SK-N-SH (cell line): Measurements from ENCODE around the gene MAST4. TPM values are rescaled to one million over a fixed set of nuclear protein-coding genes. Genes with fewer than 3 reads are reported as not detected.

Source experiments
- CTCF ChIA-PET: fragments of 300-600, 350-600 bp; formaldehyde crosslinking; extraction: SDS; loops from one replicate; lab custom pipeline; 2021; lab: Yijun Ruan, JAX
- POLR2A ChIA-PET: fragments of 350-600 bp; sonication (Branson Sonifier 250); formaldehyde crosslinking; extraction: SDS; loops from one replicate; lab custom pipeline; 2020; ENCODE audit warnings: antibody characterized with exemption, inconsistent platforms; lab: Yijun Ruan, JAX
- DNase-seq: peaks from one replicate; pipeline ENCODE4 v3.0.0; 2012
- H2AFZ ChIP-seq: fragments of 200-600 bp; sonication (generic); 2 replicates; pipeline ENCODE4 v1.8.1; 2016; ENCODE audit warnings: antibody characterized with exemption, mild to moderate bottlenecking, low read depth
- H3F3A ChIP-seq: fragments of 200-600 bp; sonication (generic); replicated peaks from 2 replicates; pipeline ENCODE3; 2016; ENCODE audit warnings: antibody characterized with exemption, mild to moderate bottlenecking; ENCODE audit not compliant: insufficient read depth
- H3K27ac ChIP-seq, 2 experiments: fragments of 200-500 bp in 1 of 2; fragments of 200-600 bp in 1 of 2; sonication (Bioruptor generic) in 1 of 2; sonication (generic), shearing (Covaris generic) in 1 of 2; 2 replicates each; pipeline versions ENCODE4 v1.5.1 to v1.6.1; 2014 to 2016; ENCODE audit warnings: low read depth in 2 of 2, inconsistent platforms in 1 of 2, low read length in 1 of 2, mild to moderate bottlenecking in 1 of 2, mixed read lengths in 1 of 2
- H3K27me3 ChIP-seq: fragments of 200-600 bp; sonication (generic), shearing (Covaris generic); 2 replicates; pipeline ENCODE4 v1.6.1; 2016; ENCODE audit warnings: mixed run types; ENCODE audit not compliant: insufficient read depth
- H3K36me3 ChIP-seq, 2 experiments: fragments of 200-500 bp in 1 of 2; fragments of 200-600 bp in 1 of 2; sonication (Bioruptor generic) in 1 of 2; sonication (generic) in 1 of 2; replicated peaks in 1 of 2; 2 replicates each; pipeline versions ENCODE3 to v1.5.1; 2014 to 2016; ENCODE audit warnings: low read length in 1 of 2, mild to moderate bottlenecking in 1 of 2; ENCODE audit not compliant: insufficient read depth in 2 of 2, control insufficient read depth in 1 of 2
- H3K4me1 ChIP-seq, 2 experiments: fragments of 200-500 bp in 1 of 2; fragments of 200-600 bp in 1 of 2; sonication (Bioruptor generic) in 1 of 2; sonication (generic), shearing (Covaris generic) in 1 of 2; 2 replicates each; pipeline versions ENCODE4 v1.5.1 to v1.6.1; 2014 to 2016; ENCODE audit warnings: low read depth in 1 of 2, low read length in 1 of 2, mixed run types in 1 of 2; ENCODE audit not compliant: insufficient read depth in 2 of 2, control insufficient read depth in 1 of 2
- H3K4me2 ChIP-seq: fragments of 200-600 bp; sonication (generic), shearing (Covaris generic); 2 replicates; pipeline ENCODE4 v1.6.1; 2017; ENCODE audit warnings: mixed run types
- H3K4me3 ChIP-seq, 2 experiments: fragments of 200-500 bp in 1 of 2; fragments of 200-600 bp in 1 of 2; sonication (Bioruptor generic) in 1 of 2; sonication (generic), shearing (Covaris generic) in 1 of 2; 2 replicates each; pipeline versions ENCODE4 v1.5.1 to v1.8.1; 2014 to 2016; ENCODE audit warnings: low read depth in 2 of 2, inconsistent platforms in 1 of 2, low read length in 1 of 2, mild to moderate bottlenecking in 1 of 2, mixed read lengths in 1 of 2, moderate library complexity in 1 of 2
- H3K79me2 ChIP-seq: fragments of 200-600 bp; sonication (generic); 2 replicates; pipeline ENCODE4 v1.8.1; 2017; ENCODE audit warnings: mild to moderate bottlenecking; ENCODE audit not compliant: insufficient read depth
- H3K9ac ChIP-seq: fragments of 200-600 bp; sonication (generic); 2 replicates; pipeline ENCODE4 v1.6.1; 2017; ENCODE audit warnings: mixed run types
- H3K9me2 ChIP-seq: fragments of 200-600 bp; sonication (generic); 2 replicates; pipeline ENCODE4 v1.6.1; 2017; ENCODE audit warnings: mixed run types
- H3K9me3 ChIP-seq: fragments of 200-600 bp; sonication (generic); 2 replicates; pipeline ENCODE4 v1.6.1; 2017; ENCODE audit warnings: mixed run types, mild to moderate bottlenecking, moderate library complexity
- H4K20me1 ChIP-seq: fragments of 200-600 bp; sonication (generic); 2 replicates; pipeline ENCODE4 v1.6.1; 2017; ENCODE audit warnings: mild to moderate bottlenecking, mixed run types; ENCODE audit not compliant: insufficient read depth
- CHD2 ChIP-seq: fragments of 150-350 bp; IDR thresholded peaks from 2 replicates; pipeline ENCODE4 v1.6.1; 2018; ENCODE audit warnings: low read length; ENCODE audit not compliant: partially characterized antibody
- GATA2 ChIP-seq: sonication (generic); formaldehyde crosslinking; IDR thresholded peaks from 2 replicates; pipeline ENCODE4 v1.5.0; 2020; ENCODE audit warnings: mild to moderate bottlenecking, missing genetic modification reagents
- MXI1 ChIP-seq: IDR thresholded peaks from 2 replicates; pipeline ENCODE4 v1.6.1; 2012; ENCODE audit warnings: mild to moderate bottlenecking, low read depth, low read length, improper control_type of control experiment
- REST ChIP-seq: IDR thresholded peaks from 2 replicates; pipeline ENCODE4 v1.6.1; 2012; ENCODE audit warnings: mild to moderate bottlenecking, low read depth, low read length, moderate library complexity
- RXRA ChIP-seq: IDR thresholded peaks from 2 replicates; pipeline ENCODE4 v1.4.0; 2012; ENCODE audit warnings: low read depth, mild to moderate bottlenecking, borderline replicate concordance
- SIN3A ChIP-seq: IDR thresholded peaks from 2 replicates; pipeline ENCODE4 v1.6.1; 2012; ENCODE audit warnings: low read depth, mild to moderate bottlenecking, low read length, moderate library complexity, borderline replicate concordance
- SMC3 ChIP-seq: IDR thresholded peaks from 2 replicates; pipeline ENCODE4 v1.6.1; 2012; ENCODE audit warnings: low read depth, low read length, improper control_type of control experiment
- TEAD4 ChIP-seq: IDR thresholded peaks from 2 replicates; pipeline ENCODE4 v1.4.0; 2012; ENCODE audit warnings: mild to moderate bottlenecking, borderline replicate concordance; ENCODE audit not compliant: insufficient read depth
- ZBTB33 ChIP-seq: IDR thresholded peaks from 2 replicates; pipeline ENCODE4 v1.4.0; 2012; ENCODE audit warnings: low read depth, borderline replicate concordance
- WGBS: methylation state at CpG from one replicate; pipeline ENCODE4 v1.1.6; 2017; ENCODE audit warnings: low lambda C conversion rate; 5-methylcytosine and 5-hydroxymethylcytosine counted together
- polyA plus RNA-seq, 3 experiments: library from polyadenylated mRNA; depleted of rRNA; stranded (reverse); fragments of >200 nt; gene quantifications; 2 replicates each; pipeline ENCODE4 v1.2.3, GENCODE V29; 2012
- TF ChIP-seq, protein P1 (sequence below): fragments of 150-350 bp; IDR thresholded peaks from 2 replicates; pipeline ENCODE4 v1.6.1; 2016; ENCODE audit warnings: mild to moderate bottlenecking, low read depth, low read length
- TF ChIP-seq, protein P2 (sequence below): fragments of 150-350 bp; IDR thresholded peaks from 2 replicates; pipeline ENCODE4 v1.6.1; 2017; ENCODE audit warnings: antibody characterized with exemption, low read length, low read depth, borderline replicate concordance

The MAST4 gene
- polyA plus RNA-seq, 1 of the 3 experiments (the other 2 are of a cell fraction), result 2.2 TPM

DNA sequence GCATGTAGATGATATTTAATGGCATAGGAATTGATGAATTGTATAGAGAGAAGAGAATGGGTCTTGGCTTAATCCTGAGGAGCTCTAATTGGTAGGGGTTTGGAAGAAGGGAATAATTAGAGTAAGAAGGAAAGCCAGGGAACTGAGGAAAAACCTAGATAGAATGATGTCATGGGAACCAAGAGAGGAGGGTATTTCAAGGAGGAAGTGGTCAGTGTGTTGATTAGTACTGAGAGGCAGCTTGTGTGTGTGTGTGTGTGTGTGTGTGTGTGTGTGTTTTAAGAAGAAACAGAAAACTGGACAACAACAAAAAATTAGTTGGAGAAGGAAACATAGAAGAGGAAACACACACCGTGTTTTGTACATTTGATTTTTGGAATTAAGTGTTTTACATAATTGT, 42.8 kb downstream of the MAST4 start:
- CTCF ChIA-PET, result no interaction called here
- no peaks in the 10 kb centered on the region for H3K4me1 ChIP-seq
- no peaks in the 10 kb centered on the region for H3F3A ChIP-seq
- no peak overlapping the region for H2AFZ ChIP-seq
- no peak overlapping the region for H3K9ac ChIP-seq
- no peak overlapping the region for H3K27ac ChIP-seq
- no peaks in the 10 kb centered on the region for H3K36me3 ChIP-seq
- H3K9me3 ChIP-seq, result no peaks in the 10 kb centered on the region
- WGBS, result 23% methylated on average over 1 of the region's 1 CpG
- no peaks in the 10 kb centered on the region for H3K27me3 ChIP-seq
- H3K9me2 ChIP-seq, result no peaks in the 10 kb centered on the region
- no peak overlapping the region for H3K4me3 ChIP-seq
- no peaks in the 10 kb centered on the region for H3K79me2 ChIP-seq
- TF ChIP-seq RXRA (no peak), SIN3A (no peak)
- TF ChIP-seq, all 33 proteins: peak for 0
- POLR2A ChIA-PET, result no interaction called here
- DNase-seq, result no peak
- Histone ChIP-seq H4K20me1 (no peaks in the 10 kb centered on the region), H3K4me2 (no peak overlapping the region)

- no peak for TF ChIP-seq TEAD4
- TF ChIP-seq MXI1, result no peak
- no peak for TF ChIP-seq ZBTB33
- TF ChIP-seq GATA2 (CRISPR knock-in tag), result no peak
- TF ChIP-seq, protein P1, sequence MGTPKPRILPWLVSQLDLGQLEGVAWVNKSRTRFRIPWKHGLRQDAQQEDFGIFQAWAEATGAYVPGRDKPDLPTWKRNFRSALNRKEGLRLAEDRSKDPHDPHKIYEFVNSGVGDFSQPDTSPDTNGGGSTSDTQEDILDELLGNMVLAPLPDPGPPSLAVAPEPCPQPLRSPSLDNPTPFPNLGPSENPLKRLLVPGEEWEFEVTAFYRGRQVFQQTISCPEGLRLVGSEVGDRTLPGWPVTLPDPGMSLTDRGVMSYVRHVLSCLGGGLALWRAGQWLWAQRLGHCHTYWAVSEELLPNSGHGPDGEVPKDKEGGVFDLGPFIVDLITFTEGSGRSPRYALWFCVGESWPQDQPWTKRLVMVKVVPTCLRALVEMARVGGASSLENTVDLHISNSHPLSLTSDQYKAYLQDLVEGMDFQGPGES, result no peak
- TF ChIP-seq SMC3, result no peak
- no peak for TF ChIP-seq REST
- no peak for TF ChIP-seq SIN3A
- TF ChIP-seq, protein P2, sequence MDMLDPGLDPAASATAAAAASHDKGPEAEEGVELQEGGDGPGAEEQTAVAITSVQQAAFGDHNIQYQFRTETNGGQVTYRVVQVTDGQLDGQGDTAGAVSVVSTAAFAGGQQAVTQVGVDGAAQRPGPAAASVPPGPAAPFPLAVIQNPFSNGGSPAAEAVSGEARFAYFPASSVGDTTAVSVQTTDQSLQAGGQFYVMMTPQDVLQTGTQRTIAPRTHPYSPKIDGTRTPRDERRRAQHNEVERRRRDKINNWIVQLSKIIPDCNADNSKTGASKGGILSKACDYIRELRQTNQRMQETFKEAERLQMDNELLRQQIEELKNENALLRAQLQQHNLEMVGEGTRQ, result no peak
- TF ChIP-seq CHD2, result no peak
- TF ChIP-seq, all 33 proteins: peak for 0
- WGBS, result 43% methylated on average over 3 of the region's 3 CpGs
- no peaks in the 10 kb centered on the region for H3F3A ChIP-seq
- no peaks in the 10 kb centered on the region; a peak in 1 of 4 replicates for H3K4me1 ChIP-seq
- H3K27ac ChIP-seq, result no peak overlapping the region
- H3K36me3 ChIP-seq, result no peaks in the 10 kb centered on the region
- H3K4me3 ChIP-seq, result no peak overlapping the region
- no peak for DNase-seq
- CTCF ChIA-PET, result interaction anchor here (1.2 to 1.3 kb wide), 2 partner anchors 37 to 336 kb away, joined by 3 read pairs; no protein-coding TSS in a partner anchor
- no peak overlapping the region for H3K9ac ChIP-seq
- no peaks in the 10 kb centered on the region for H4K20me1 ChIP-seq
- no peak overlapping the region for H3K4me2 ChIP-seq
- no peaks in the 10 kb centered on the region for H3K9me2 ChIP-seq
- POLR2A ChIA-PET, result interaction anchor here (0.5 kb wide), 1 partner anchor 33 kb away, joined by 5 read pairs; no protein-coding TSS in a partner anchor
- no peaks in the 10 kb centered on the region for H3K79me2 ChIP-seq
- no peak overlapping the region for H2AFZ ChIP-seq
- H3K27me3 ChIP-seq, result no peaks in the 10 kb centered on the region
- H3K9me3 ChIP-seq, result no peaks in the 10 kb centered on the region
Observed at GRCh38 chr5:66642538-66642937, 46.3 kb downstream of the MAST4 start.
